IPS-NIHi11 (cell line): ENCODE measurements around the gene LAMA2.

Experiments
- DNase-seq: peaks from one replicate; pipeline ENCODE4 v3.0.0; 2012; ENCODE audit warnings: mixed read lengths, low spot score

LAMA2 gene

DNA sequence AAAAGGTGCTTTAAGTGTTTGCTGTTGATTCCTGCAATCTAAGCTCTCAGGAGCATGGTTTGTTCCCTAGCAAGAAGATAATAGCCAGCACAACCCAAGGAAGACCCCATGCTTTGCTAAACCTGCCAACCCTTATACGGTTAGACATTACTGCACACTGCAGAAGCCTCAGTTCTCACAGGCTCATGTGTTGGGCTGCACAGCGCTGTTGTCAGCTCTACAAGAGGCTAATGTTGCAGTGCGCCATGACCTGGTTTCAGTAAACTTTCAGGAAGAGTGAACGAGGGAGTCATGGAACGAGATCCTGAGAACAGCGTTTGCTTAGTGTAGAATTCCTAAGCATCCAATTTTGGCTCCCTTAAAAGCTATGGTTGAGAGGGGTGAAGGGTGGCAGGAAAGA is 608.5 kb downstream of the LAMA2 start:
- DNase-seq: no peak

DNA sequence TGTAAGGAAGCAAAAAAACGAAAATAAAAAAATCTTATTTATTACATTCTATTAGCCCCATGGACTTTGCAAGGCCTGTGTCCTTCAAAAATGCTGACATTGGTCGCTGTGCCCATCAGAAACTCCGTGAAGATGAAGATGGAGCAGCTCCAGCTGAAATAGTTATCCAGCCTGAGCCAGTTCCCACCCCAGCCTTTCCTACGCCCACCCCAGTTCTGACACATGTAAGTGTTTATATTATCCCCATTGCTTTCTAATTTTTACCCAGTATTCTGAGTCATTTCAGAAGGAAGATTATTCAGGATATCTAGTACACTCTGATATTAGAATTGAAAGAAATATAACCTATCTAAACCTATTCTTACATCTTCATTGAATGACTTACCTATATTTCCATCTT is 609.3 kb downstream of the LAMA2 start:
- DNase-seq: no peak

DNA sequence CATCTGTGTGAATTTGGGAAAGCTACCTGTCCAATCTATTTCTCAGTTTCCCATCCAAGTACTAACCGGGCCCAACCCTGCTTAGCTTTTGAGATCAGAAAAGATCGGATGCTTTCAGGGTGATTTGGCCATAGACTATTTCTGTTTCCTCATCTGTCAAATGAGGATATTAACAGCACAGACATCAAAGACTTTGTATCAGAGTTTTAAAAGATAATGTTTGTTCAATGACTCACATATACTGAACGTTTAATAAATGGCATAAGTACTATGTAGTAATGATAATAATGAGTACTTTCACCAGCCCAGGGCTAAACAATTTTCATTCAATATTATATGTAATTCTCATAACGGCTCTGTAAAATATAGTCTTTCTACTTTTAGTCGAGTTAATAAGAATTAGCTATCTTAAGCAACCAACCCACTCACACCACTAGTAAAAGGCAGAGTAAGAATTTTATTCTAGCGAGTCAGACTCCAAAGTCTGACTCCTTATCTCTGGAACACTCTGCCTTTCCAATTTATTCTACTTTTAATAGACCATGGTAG is 610.5 kb downstream of the LAMA2 start:
- no peak for DNase-seq

DNA sequence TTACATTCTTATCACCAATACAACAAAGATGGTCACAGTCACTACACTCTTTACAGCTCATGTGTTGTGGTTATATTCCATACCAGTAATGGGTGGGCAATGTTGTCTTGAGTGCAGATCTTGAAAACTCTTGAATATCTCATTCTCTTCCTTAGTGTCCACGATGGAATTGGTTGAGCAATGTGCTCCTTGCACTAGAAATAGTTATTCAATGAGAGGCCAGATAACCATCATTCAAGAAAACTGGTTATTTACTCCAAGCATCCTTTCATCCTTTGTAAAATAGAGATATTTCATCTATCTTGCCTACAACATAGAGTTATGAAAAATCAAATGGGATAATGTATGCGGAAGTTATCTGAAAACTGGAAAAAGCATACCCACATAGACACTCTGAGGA is 611.2 kb downstream of the LAMA2 start:
- no peak for DNase-seq

DNA sequence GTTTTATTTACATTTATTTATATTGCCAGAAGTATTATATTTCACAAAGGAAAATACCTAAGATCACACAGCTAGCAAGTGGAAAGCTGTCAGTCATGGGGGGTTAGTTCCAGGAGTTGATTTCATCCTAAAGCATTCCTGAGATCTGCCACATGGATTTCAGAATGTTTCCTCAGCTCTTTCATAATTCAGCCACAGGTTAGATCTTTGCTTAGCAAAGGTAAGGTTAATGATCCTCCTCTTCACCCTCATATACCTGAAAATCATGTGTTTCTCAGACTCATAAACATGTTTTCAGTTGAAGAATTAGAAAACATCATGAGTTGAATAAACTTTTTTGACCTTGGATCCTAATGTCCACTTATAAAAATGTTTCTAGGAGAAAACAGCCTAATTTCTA is 611.6 kb downstream of the LAMA2 start:
- DNase-seq: no peak

DNA sequence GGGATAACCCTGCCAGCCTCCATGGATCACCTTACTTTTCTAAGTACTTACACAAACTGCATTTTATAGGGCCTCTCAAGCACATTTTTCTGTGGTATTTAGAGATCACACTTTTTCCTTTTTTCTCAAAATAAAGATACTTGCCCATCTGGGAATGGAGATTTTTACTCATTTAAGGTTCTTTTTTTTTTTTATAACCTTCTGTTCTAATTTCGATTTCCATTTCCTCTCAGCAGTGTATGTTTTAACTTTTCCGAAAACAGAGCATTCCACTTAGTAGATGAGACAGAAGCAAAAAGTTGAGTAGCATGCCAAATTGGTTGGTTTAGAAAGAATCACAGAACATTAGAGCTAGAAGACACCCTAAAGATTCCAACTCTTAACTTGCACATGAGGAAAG is 612.7 kb downstream of the LAMA2 start:
- no peak for DNase-seq

DNA sequence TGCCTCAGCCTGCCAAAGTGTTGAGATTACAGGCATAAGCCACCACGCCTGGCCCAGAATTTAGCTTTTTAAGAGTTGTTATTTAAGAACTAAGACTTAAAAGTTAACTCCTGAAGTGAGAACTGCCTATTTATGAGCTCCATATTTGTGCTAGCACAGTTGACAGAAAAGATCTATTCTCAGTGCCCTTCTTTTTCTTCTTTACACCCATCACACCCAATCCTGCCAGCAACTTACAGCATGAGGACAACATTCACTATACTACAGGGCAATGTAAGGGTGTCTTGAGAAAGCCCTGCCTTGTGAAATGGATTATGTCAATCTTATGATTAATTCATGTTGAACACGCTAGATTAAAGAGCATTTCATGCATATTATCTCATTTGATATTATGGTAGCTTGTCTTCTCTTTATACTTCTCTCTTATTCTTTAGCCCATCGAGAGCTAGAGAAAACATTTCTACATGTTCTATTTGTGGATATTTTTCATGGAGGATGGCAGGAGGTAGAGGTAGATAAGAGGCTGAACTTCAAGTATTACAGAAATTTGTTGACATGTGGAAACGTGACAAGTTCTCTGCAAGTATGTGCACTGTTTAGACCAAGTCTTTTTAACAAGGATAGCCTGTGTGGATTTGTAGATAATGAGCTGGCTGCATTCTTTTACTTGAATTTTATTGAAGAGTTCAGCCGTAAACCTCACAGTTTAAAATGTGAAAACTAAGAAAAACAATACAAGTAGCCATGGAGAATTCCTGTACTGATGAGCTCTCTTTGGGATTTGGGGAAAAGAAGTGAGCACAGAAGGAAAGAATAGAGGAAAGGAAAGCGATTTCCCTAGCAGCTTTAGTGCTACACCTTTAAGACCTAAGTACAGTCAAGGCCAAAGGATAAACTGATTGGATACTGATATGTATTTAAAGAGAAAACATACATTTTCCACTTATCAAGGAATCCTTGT is 614.8 kb downstream of the LAMA2 start:
- DNase-seq: no peak

DNA sequence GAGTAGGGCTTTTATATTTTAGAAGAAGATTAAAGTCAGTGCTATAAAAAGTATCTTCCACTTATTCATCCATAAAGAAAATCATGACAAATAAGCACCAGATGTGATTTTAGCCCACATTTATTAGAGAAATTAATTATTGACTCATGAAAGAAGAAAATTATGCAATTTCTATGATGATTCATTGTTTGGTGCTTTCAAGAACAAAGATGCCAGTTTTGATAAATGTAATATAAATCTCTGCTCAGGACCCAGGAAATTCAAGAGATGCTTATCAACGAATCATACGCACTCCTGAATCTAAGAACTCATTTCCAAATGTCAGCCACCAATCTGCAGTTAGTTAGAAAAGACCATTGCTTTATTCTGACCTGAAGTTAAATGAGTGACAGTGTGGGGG is 615.6 kb downstream of the LAMA2 start:
- DNase-seq: no peak

DNA sequence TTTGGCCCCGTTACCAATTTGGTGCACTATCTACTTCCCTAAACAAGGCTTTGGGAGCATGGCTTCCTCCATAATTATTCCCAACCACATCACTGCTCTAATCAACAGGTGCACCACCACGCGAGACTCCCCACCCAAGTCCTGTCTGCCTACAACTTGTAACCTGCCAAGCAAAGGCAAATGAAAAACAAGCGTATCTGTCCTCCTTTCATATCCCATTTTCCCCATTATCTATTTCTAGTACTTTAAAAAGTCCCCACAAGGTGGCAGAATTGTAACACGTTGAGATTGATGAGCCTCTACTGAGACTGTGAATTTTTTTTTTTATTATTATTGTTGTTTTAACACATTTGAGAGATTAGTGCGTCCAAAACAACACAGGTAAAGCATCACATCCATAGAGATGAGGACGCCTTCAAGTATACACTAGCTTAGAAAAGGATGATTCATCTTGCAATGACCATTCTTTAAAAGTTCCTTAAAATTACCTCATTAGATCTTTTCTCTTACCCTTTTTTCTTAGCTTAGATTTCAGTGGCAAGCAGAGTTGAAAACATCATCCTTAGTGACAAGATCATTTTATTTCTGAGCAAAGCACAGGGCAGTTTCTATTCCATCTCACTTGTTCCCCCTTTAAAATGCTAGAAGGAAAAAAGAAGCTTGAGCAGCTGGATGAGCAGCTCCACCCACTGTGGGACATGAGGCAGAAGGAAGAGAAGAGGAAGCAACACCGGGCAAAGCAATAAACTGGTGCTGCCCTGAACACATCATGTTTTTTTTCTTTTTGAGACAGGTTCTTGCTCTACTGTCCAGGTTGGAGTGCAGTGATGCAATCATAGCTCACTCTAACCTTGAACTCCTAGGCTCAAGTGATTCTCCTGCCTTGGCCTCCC is 616.3 kb downstream of the LAMA2 start:
- DNase-seq: peak; percentile 57

DNA sequence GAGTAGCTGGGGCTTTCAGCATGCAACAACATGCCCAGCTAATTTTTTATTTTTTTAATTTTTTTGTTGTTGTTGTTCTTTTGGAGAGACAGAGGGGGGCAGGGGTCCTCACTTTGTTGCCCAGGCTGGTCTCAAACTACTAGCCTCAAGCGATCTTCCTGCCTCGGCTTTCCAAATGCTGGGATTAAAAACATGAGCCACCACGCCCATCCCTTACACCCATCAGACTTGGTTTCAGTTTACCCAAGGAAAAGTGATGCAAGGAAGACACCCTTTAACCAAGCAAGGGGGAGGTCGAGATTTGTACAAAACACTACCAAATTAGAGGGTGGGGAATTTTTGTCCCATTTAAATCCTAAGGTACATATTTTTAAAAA is 616.9 kb downstream of the LAMA2 start:
- DNase-seq: no peak

DNA sequence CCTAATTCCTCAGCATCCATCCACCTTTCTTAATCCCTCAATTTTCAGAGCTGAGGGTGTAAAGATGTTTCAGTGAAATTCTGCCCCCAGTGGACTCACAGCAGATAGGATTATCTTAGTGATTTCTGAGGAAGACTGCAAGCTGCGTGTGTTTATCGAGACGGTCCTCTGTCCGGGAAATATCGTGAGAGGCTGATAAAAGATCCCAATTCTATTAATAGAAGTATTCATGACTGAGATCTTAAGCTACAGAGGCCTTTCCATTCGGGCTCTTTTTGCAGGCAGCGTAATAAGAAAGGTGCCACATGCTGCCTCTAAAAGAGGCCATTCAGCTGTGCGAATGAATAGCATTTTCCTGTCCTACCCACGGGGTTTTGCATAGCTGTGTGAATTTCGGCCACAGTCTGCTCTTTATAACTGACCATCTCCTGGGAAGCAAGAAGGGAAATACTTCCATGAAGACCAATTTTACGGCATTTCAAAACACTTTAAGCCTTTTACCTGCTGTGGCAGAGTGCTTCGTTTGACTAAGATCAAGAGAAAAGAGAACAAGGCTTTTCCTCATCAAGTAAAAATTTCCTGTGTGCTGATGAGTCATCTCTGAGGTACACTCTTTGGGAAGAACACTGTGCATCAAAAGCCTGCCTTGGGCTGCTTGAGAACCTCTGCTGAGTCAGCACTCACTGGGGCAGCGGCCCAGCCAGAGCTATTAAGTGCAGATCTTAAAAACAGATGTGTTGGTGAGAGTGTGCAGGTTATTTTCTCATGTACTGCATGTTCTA is 618.2 kb downstream of the LAMA2 start:
- peak; percentile 29 for DNase-seq

DNA sequence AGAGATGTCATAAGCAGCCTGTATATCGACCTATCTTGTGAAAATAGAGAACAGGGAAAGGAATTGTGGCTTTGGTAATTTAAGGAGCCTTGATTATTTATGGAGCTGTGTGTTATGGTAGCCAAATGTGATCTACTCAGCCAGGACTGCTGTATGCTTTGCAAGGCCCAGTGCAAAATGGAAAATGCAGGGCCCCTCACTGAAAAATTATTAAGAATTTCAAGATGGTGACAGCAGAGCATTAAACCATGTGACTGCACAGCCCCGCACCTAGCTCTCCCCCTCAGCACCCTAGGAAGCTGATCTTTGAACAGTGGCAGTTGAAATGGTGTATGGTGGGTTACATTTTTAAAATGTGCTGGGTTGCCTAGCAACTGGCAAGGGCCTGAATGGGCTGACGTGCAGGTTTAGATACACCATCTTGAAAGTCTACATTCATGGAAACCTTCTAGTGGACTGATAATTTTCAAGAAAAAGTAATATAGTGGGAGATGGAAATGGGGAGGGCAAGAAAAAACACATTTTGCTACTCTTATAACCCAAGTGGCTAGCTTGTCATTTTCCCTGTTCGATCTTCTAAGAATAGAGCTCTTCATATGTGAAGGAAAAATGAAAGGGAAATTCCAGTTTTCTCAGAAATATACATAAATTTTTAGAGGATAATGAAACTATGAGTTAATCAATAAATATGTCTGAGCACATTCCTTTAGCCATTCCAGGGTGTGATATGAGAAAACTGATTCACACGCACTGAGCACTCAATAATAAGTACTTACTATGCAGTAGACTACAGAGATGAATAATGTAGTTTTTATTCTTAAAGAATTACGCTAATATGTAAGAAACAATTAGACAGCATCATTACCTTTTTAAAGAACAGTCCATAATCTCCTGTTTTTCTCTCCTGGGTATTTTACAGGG is 619.1 kb downstream of the LAMA2 start:
- no peak for DNase-seq

DNA sequence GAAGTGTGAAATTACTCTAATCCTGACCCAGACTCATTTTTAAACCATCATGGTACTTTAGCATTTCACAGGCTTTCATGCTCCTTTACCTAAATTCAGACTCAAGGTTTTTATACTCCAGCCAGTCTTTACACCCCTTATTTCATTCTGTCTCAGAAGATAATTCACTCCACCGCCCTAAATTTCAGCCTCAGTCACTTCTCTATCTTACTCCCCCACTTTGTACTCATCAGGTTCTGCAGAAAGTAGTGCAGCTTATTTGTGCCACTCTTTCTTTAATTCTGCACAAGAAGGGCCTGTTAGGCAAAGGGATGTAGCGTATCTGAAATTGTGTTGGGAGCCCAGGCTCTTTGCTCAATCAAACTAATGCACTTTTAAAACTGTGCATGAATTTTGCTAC is 621.5 kb downstream of the LAMA2 start:
- DNase-seq: no peak

DNA sequence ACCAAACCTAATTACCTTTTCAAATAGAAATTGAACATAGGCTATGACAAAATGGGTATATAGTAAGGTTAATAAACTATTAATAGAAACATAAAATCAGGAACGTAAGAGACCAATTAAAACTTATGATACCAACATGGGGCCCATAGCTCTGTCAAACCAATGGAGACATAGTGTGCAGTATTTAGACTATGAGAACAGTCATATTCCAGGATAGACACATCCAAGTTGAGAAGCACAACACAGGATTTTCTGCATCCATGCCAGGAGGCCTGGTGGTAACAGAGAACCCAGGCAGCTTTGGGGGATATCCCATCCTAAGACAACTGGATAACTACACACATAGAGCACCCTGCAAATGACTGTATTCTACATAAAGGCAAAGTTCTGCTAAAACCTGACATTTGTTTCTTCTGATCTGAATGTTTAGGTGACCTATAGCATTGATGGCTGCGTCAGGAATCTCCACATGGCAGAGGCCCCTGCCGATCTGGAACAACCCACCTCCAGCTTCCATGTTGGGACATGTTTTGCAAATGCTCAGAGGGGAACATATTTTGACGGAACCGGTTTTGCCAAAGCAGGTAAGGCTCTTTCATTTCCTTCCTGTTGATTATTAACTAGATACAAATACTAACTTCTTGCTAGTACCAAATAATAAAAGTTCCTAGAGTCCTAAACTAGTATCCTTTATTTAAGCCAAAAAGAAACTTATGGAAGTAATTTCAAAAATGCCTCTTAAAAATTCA is 624.3 kb downstream of the LAMA2 start:
- DNase-seq: no peak

DNA sequence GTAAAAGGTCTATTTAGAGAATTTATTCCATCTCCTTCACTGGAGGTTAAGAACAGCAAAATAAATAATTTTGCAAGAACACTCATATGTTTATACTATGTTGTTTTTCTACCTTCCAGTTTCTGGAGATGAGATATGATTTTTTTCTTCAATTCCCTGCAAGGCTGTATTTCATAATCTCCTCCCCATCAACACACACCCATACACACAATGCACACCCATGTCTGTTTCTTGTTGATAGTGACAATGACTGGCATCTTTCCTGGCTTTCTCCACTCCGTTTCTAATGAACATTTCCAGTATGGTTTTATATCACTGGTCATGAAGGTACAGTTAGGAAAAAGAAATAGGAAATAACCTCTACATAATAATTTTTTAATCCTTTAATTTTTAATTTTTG is 624.9 kb downstream of the LAMA2 start:
- DNase-seq: no peak

DNA sequence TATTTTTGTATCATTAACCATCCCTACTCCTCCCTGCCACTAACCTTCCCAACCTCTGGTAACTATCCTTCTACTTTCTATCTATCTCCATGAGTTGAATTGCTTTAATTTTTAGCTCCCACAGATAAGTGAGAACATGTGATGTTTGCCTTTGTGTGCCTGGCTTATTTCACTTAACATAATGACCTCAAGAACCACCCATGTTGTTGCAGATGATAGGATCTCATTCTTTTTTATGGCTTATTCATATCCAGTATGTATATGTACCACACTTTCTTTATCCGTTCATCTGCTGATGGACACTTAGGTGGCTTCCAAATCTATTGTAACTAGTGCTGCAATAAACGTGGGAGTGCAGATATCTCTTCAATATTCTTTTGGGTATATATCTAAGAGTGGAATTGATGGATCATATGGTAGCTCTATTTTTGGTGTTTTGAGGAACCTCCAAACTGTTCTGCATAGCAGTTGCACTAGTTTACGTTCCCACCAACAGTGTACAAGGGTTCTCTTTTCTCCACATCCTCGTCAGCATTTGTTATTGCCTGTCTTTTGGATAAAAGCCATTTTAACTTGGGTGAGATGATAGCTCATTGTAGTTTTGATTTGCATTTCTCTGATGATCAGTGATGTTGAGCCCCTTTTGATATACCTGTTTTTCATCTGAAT is 625.7 kb downstream of the LAMA2 start:
- no peak for DNase-seq

DNA sequence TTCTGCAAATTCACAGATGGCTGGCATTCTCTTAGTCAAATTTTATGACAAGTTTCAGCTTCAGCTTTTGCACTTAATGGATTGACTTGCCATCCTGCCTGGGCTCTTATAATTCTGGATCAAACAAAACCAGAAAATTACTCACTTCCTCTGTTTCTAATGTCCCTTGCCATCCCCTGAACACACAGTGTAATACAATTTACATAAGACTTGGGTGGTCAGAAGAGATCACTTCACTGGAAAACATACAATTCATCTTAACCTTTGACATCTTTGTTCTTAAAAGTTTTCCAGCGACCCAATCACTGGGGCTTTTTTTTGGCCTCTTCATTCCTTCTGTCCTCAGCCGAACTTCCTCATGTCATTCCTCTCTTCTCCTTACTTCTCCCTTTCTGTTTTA is 628.0 kb downstream of the LAMA2 start:
- DNase-seq: no peak

DNA sequence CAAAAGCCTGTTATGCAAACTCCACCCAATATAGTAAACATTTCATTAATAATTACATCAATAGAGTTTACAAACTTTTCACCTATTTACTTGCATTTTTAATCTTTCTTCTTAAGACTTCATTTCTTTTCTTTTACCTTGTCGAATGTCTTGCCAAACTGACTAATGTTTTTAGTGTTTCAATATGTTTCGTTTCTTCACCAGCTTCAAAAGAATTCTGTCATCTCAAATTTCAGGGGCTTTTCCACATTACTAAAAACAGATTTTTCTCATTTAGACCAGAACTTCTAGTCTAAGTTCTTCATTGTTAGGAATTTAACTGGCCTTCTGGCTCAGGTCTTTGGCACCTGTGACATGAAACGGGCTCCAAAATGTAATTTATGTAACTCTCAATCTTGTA is 630.5 kb downstream of the LAMA2 start:
- no peak for DNase-seq

DNA sequence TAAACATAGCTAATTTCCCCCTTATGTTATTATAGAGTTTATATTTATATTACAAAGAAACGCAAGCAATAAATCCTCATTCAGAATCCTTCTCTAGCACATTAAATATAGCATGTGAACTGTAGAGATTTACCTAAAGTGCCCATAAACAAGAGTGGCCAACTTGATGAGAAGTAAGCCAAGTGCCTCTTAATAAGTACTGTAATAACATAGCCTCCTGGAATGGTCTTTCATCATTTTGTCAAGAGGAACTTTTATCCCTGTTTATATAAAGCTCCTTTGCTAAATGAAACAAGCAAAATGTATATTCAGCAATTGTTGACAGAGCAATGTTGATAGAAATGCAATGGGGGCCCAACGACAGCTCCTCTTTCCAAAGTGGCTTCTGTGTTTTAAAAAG is 632.1 kb downstream of the LAMA2 start:
- DNase-seq: no peak

DNA sequence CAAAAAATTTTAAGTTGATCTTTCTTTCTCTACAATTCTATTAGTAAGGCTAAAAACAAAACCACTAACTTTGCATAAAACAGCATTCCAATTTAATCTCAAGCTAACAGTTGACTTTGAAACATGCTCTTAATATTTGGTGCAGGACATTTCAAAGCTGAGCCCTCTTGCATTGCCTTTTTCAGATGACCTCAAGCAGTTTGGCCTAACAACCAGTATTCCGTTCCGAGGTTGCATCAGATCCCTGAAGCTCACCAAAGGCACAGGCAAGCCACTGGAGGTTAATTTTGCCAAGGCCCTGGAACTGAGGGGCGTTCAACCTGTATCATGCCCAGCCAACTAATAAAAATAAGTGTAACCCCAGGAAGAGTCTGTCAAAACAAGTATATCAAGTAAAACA is 633.1 kb downstream of the LAMA2 start:
- DNase-seq: no peak
